H1 (cell line): Measurements from ENCODE around the gene HIVEP3.

Experiments used
- CTCF ChIP-seq, 3 experiments: IDR thresholded peaks; 1 replicate in 2 of 3; 2 replicates in 1 of 3; pipeline versions ENCODE4 v1.5.1 to v1.6.1; 2011; ENCODE audit warnings: low read length in 3 of 3, mild to moderate bottlenecking in 3 of 3, inconsistent platforms in 2 of 3, low read depth in 1 of 3, moderate library complexity in 1 of 3; ENCODE audit not compliant: insufficient read depth in 1 of 3; ENCODE audit errors: control extremely low read depth in 1 of 3
- PHF8 ChIP-seq: fragments of 200-600 bp; sonication (generic); conservative IDR thresholded peaks from 2 replicates; pipeline ENCODE4 v1.7.1; 2012; ENCODE audit warnings: low read depth, mild to moderate bottlenecking, inconsistent platforms, low read length, moderate library complexity
- POLR2AphosphoS5 ChIP-seq: IDR thresholded peaks from 2 replicates; pipeline ENCODE4 v1.6.1; 2011; ENCODE audit warnings: low read depth, low read length
- YY1 ChIP-seq: IDR thresholded peaks from 2 replicates; pipeline ENCODE4 v1.6.1; 2011; ENCODE audit warnings: low read depth, mild to moderate bottlenecking, low read length
- ZNF274 ChIP-seq: IDR thresholded peaks from 2 replicates; pipeline ENCODE4 v1.7.0; 2012; ENCODE audit warnings: low read length, borderline replicate concordance; ENCODE audit errors: extremely low read depth

GRCh38 chr1:41523071-41523470, 395.7 kb downstream of the HIVEP3 start:
- TF ChIP-seq ZNF274 (no peak), PHF8 (no peak), POLR2AphosphoS5 (no peak), CTCF (IDR thresholded peaks at IDR 0.05; ENCODE audit: control extremely low read depth in 1 of 3, insufficient read depth in 1 of 3, low read depth in 1 of 3, low read length in 3 of 3) (no peak), YY1 (no peak)
